ENCODE measurements around the gene PRPH. TPM values are rescaled to one million over a fixed set of nuclear protein-coding genes. Genes with fewer than 3 reads are reported as not detected.
A peak's percentile ranks its signal among the peaks of the same experiment; 100 is the strongest.

PRPH gene
- total and polyA plus RNA-seq, 2 of the 8 experiments (the other 6 are each of a cell fraction or from before 2014, with no cell fraction given) = 0.79 to 1.4 TPM

DNA sequence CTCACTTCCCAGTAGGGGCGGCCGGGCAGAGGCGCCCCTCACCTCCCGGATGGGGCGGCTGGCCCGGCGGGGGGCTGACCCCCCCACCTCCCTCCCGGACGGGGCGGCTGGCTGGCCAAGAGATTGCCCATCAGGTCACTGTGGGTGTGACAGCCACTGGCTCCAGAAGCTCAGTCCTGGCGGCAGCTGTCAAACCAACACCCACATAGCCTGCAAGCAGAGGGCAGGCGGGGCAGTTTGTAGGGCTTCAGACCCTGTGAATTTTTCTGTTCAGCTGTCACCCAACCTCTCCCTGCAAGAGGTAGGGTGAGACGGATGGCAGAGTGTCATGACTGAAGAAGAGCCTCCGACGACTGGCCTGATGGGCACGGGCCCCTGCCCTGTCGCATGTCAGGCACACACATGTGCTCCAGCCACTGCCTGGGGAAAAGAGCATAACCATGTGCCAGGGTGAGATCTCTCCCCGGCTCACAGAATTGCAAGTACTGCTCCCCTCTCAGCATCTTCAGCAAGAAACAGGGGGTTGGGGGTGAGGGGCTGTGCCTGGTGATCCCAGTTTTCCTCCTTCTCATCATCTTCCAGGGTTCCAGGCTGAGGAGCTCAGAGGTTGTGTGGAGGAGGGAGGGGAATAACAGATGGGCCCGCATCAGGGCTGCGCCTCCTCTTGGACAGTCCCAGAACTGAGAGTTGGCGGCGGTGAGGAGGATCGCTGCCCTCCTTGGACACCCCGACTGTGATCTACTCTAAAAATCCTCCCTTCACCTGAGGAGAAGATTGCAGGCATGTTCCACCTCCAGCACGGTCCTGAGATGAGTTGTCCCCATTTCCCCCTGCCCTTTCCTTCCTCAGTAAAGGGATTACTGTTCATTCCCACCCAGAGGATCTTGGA lies 11.2 kb upstream of the PRPH start:
- Histone ChIP-seq H2BK5ac (ENCODE audit: low read depth, low read length) (no peak overlapping the region), H3K56ac (replicated peaks; ENCODE audit: insufficient read length, low read depth, low read length) (no peak overlapping the region), H4K8ac (ENCODE audit: extremely low read depth, insufficient read depth, low read length) (no peak overlapping the region; the same call in 1 of the 2 replicates), H3K4me2 (ENCODE audit: insufficient read depth in 1 of 2, low read depth in 2 of 2, low read length in 2 of 2) (no peak overlapping the region), H3K18ac (ENCODE audit: extremely low read depth, low read length) (no peak overlapping the region), H3K27me3 (replicated peaks in 1 of 4; ENCODE audit: control insufficient read depth in 3 of 4, extremely low read depth in 1 of 4, insufficient read depth in 3 of 4, low read length in 3 of 4) (no peaks in the 10 kb centered on the region; a peak in 2 of 7 replicates), H2BK20ac (ENCODE audit: low read length) (no peak overlapping the region), H3K4me1 (replicated peaks in 1 of 4; ENCODE audit: control insufficient read depth in 3 of 4, insufficient read depth in 4 of 4, low read length in 3 of 4) (peaks cover 0 to 7% (median 5%) of the 10 kb centered on the region in 4 experiments; a peak in 3 of 7 replicates), H2BK12ac (ENCODE audit: low read depth, low read length) (no peak overlapping the region; the same call in 1 of the 2 replicates), H4K20me1 (replicated peaks in 1 of 2; ENCODE audit: control insufficient read depth in 1 of 2, insufficient read depth in 2 of 2, low read length in 2 of 2) (no peaks in the 10 kb centered on the region), H4K91ac (replicated peaks; ENCODE audit: insufficient read length, low read length) (no peak overlapping the region), H3K23me2 (ENCODE audit: low read depth, low read length) (no peaks in the 10 kb centered on the region; the same call in 1 of the 2 replicates), H2BK15ac (ENCODE audit: low read length) (0 out of 2 replicates have a peak overlapping the region, but pooled peaks have one; percentile 18), H2AFZ (ENCODE audit: low read length) (no peak overlapping the region), H3K23ac (ENCODE audit: insufficient read length) (no peak overlapping the region), H4K5ac (ENCODE audit: insufficient read length, low read depth, low read length) (no peak overlapping the region), H3K79me1 (ENCODE audit: low read depth, low read length) (no peaks in the 10 kb centered on the region), H3K4me3 (ENCODE audit: extremely low read depth in 1 of 4, insufficient read depth in 2 of 4, low read depth in 3 of 4, low read length in 4 of 4) (no peak overlapping the region), H3K9ac (replicated peaks in 1 of 4; ENCODE audit: extremely low read depth in 1 of 4, low read depth in 3 of 4, low read length in 3 of 4) (no peak overlapping the region), H3K9me3 (ENCODE audit: insufficient read depth in 2 of 2, low read depth in 1 of 2, low read length in 1 of 2) (no peaks in the 10 kb centered on the region), H3K4ac (replicated peaks; ENCODE audit: insufficient read length, low read depth, low read length) (no peak overlapping the region), H3K14ac (ENCODE audit: insufficient read length) (no peak overlapping the region), H3K27ac (ENCODE audit: low read depth, low read length) (no peak overlapping the region), H3K79me2 (ENCODE audit: control insufficient read depth in 1 of 2, insufficient read depth in 2 of 2, low read length in 2 of 2) (no peaks in the 10 kb centered on the region), H3K36me3 (ENCODE audit: control insufficient read depth in 2 of 4, insufficient read depth in 4 of 4, low read length in 3 of 4) (no peaks in the 10 kb centered on the region), H2AK5ac (ENCODE audit: low read depth, low read length) (no peak overlapping the region), H2BK120ac (replicated peaks; ENCODE audit: low read depth, low read length) (no peak overlapping the region)
- DNase-seq (ENCODE audit: low read depth in 1 of 2, low spot score in 2 of 2) = peak in 1 of 2 experiments; percentile 60
- POLR2A ChIA-PET (ENCODE audit: partially characterized antibody) = interaction anchor here (0.9 to 2.9 kb wide), 4 partner anchors 9 to 284 kb away, joined by 3 to 20 read pairs (median 4); partner anchors contain the start of gene TUBA1C
- no peak for FAIRE-seq
- TF ChIP-seq CTCF (IDR thresholded peaks at IDR 0.05; ENCODE audit: control extremely low read depth in 1 of 3, insufficient read depth in 1 of 3, low read depth in 1 of 3, low read length in 3 of 3) (peak; percentile 34 to 53 (median 47)), CHD2 (IDR thresholded peaks at IDR 0.05; ENCODE audit: low read length) (no peak)
- WGBS, 2 experiments (ENCODE audit: extremely low coverage in 1 of 2, insufficient coverage in 1 of 2, insufficient read length in 1 of 2, insufficient replicate concordance in 2 of 2, low coverage in 1 of 2, low lambda C conversion rate in 2 of 2, missing lambda C conversion rate in 1 of 2) = 79% methylated on average over 15 of the region's 25 CpGs; no CpG with 5 or more reads in 1 of the 2 experiments
- CTCF ChIA-PET (ENCODE audit: partially characterized antibody) = interaction anchor here (0.9 to 17.0 kb wide), 14 partner anchors 9 to 296 kb away, joined by 3 to 172 read pairs (median 4); partner anchors contain the start of genes DNAJC22 and PRPH

Measured in H1 (cell line).